GDM1 (cell line): Measurements from ENCODE around the gene JMJD1C.
"Not testable (repeated sequence)": the region's sequence is repeated elsewhere in the genome, so short reads cannot be mapped to it uniquely, and the experiment has no call there.

ENCODE experiments used
- DNase-seq: peaks from one replicate; lab custom pipeline; 2025; lab: John Stamatoyannopoulos, UW

Gene JMJD1C

DNA sequence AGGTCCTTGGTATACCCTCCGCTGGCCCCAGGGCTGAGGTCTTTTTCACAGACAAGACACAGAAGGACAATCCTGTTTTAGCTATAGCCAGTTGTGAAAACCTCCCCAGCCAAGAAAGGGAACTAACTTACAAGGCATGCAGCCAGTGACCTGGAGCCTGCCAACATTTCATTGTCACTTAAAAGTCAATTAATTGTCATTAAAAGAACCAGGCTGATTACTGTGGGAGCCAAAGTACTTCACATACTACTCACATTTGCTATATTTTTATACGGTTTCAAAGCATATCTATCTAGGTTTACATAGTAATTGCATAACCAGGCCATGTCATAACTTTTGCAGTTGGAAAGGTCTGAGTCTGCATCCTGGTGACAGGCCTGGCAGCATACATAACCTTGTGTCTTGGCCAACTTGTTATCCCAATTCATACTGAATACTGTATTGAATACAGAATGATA, 301.6 kb downstream of the JMJD1C start:
- DNase-seq: no peak

DNA sequence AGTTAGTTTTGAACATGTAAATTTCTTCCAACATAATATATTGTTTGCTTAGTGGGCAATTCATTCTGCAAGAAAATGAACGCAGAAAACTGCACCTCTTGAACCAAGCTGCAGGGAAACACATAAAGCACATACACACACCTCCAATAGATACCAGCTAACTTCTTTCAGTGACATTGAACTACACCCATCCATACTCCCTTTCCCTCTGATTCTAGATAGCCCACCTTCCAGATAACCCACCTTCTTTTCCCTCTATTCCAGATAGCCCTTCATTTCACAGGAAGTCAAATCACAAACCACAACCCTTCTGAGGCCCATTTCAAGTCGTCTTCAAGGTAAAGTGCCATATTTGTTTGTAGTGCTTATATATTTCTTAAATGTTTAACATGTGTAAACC, 304.2 kb downstream of the JMJD1C start:
- DNase-seq: no peak

DNA sequence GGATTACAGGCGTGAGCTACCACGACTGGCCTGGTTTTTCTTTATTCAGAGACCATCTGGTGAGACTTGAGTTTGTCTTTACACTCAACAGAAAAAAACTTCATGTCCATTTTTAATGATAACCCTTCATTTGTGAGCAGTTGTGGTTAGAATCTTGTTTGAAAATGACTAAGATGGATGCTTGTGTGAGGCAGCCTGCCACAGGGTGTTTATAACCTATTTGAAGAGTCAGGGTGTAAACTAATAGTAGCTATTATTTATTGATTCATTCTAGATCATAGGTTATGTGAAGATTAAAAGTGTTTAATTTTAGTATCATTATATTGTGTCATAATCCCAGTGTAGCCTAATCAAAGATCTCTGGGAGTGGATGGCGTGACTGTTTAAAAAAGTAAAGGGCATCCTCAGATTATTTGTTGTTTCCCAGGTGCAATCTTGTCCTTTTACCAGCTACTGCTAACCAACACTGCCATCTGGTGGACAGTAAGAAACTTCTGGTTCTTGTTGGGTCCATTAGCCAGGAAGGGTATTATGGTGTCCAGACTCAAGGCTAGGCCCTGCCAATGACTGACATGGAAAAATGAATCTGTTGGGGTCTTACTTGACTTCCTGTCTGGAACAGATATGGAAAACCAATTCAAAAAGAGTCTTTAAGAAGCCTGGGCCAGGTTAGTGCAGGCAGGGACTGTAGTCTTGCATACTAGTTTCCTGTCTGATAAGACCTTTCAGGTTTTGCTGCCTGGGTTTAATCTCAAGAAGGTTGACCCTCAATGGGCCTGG, 307.7 kb downstream of the JMJD1C start:
- DNase-seq: peak; percentile 32

DNA sequence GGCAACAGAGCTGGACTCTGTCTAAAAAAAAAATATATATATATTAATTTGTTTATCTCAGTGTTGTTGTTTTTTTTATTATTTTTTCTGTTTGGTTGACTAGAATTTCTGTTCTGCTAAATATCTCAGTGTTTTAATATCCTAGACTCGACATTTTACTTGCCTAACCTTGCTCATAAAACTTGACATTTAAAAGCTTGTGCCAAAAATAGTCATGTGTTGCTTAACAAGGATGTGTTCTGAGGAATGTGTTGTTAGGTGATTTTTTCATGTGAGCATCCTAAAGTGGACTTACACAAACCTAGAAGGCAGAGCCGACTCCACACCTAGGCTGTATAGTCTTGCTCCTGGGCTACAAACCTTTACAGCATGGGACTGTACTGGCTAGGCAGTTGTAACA, 309.5 kb downstream of the JMJD1C start:
- DNase-seq: no peak

DNA sequence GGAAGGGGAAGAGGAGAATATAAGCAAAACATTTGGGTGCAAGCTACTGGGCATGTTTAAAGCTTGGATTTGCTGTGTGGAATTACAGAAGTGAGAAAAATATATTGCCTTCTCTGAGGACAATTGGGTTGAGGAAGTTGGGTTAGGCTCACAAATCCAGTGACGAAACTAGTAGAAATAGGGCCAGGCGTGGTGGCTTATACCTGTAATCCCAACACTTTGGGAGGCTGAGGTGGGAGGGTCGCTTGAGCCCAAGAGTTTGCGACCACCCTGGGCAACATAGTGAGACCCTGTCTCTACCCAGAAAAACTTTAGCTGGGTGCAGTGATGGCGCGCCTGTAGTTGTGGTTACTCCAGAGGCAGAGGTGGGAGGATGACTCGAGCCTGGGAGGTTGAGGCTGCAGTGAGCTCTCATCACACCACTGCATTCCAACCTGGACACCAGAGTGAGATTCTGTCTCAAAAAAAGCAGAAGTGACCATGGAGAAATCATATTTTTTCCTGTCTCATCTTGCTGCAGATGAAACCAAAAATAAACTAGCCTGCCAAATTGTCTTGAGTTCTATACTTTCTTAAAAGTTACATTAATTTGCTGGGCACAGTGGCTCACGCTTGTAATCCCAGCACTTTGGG, 310.3 kb downstream of the JMJD1C start:
- no peak for DNase-seq

DNA sequence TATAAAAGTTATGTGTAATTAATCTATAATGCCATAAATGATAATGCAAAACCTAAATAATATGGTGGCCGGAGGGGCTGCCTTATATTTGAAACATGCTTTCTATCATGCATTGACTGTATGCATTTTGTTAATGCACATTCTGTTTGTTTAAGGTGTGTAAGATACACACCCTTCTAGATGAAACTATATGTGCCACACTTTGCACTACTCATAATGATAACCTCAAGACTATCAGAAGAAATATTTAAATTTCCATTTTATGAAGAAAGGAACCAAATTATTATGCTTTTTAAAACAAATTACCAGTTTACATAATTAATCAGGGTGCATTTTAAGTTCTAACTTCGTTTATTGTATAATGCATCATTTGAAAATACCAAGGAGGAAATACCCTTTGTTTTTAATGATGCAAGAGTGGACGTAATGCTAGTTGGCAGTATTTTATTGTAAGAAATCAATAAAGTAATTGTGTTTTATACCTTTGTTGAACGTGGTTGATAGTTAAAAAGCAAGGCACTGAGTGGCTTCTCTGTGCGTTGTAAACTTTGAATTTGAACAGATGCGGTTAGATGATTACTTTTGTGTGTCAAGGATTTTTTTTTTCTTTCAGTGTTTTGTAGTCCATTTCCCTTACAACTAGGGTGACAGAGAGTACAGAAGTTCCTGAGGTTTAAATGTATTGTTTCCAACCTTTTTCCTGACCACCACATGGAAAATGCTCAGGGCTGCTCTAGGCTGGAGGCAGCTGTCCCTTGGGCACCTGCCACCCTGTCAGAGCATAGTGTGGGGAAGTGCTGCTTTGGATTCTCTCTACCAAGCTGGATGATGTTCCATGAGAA, 311.0 kb downstream of the JMJD1C start:
- DNase-seq: no peak

DNA sequence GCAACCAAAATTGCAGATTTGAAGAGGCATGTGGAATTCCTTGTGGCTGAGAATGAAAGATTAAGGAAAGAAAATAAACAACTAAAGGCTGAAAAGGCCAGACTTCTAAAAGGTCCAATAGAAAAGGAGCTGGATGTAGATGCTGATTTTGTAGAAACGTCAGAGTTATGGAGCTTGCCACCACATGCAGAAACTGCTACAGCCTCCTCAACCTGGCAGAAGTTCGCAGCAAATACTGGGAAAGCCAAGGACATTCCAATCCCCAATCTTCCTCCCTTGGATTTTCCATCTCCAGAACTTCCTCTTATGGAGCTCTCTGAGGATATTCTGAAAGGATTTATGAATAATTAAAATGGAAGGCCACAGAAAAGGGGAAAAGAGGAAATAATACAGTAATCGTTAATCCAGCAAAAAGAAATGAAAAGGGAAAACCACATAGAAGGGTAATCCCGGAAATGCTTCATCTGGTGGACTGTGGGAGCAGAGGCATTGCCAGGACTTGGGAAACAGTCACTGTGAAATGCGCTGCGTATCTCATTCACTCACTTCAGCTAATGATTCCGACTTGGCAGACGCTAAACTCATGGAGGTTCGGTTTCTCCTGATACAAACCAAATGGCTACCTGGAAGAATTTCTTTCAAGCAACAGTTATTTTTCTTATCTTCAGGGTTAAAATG, 311.8 kb downstream of the JMJD1C start:
- not testable (repeated sequence) for DNase-seq

DNA sequence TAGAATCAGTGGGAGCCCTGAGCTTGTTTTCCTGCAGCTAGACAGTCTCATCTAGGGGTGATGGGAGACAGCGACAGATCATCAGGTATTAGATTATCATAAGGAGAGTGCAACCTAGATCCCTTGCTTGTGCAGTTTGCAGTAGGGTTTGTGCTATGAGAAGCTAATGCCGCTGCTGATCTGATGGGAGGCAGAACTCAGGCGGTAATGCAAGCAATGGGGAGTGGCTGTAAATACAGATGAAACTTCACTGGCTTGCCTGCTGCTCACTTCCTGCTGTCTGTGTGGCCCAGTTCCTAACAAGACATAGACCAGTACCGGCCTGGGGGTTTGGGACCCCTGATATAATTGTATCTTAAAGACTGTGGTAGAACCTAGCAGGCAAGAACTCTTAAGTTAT, 315.0 kb downstream of the JMJD1C start:
- DNase-seq: no peak

DNA sequence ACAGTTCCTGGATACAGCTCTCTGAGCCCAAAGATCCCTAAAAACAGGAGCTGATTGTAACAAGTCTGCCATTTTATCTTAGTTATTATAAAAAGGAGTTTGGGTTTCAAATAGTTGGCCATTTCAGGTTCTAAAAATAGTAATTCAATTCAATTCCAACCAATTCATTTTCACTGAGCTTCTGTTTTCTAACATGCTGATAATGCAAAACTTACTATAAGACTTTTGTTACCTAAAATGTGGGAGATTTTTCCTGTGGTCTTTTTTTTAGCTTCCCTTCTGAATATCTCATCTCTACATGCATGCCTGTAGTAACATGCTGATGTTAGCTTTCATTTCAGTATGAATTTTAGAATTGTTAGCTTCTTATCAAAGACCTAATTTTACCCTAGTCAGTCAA, 319.3 kb downstream of the JMJD1C start:
- no peak for DNase-seq

DNA sequence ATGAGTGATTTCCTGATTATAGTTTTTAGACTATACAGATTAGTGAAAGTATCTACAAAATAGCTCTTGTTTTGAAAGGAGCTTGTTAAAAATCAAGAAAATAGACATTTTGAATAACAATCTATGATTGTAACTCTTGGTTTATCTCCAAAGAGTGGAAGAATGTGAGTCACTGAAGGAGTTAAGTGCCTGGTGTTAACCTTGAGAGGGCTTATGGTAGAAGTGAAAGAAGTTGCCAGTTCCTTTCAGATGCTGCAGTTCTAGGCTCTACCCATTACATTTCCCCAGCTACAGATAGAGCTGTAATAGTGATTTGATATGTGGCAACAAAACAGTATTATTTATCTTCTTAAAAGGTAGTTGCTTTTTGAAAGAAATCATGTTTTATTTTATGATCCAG, 320.0 kb downstream of the JMJD1C start:
- DNase-seq: no peak

DNA sequence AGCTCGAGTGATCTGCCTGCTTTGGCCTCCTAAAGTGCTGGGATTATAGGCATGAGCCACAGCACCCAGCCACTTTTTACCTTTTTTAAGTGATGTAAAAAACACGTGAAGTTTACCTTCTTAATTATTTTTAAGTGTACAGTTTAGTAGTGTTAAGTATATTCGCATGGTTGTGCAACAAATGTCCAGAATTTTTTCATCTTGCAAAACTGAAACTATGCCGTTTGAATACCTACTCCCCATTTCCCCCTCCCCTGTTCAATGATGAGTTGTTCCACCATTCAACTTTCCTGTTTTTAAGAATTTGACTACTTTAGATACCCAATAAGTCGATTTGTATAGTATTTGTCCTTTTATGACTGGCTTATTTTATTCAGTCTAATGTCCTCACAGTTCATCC, 321.8 kb downstream of the JMJD1C start:
- no peak for DNase-seq

DNA sequence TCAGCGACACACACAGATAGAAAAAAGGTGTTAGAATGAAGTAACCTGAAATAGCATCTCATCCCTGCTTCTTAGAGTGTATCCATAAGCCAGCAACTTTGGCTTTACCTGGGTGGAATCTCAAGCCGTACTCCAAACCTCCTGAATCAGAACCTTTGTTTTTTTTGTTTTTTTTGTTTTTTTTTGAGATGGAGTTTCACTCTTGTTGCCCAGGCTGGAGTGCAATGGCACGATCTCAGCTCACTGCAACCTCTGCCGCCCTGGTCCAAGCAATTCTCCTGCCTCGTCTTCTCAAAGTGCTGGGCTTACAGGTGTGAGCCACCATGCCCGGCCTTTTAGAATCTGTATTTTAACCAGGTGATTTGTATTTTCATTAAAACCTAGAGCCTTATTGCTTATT, 323.6 kb downstream of the JMJD1C start:
- no peak for DNase-seq

DNA sequence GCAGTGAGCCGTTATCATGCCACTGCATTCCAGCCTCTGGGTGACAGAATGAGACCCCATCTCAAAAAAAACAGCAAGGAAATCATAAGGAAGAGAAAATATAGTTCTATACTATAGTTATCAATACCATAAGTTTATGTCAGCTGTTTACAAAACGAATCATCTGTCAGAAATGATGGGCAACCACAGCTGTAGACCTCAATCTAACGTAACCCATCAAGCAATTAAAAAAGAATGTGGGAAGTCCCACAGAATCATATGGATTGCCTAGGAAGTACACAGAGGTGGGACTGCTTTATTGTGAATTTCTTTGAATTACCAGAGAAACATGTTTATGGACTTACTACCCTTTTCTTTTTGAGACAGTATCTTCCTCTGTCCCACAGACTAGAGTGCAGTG, 325.7 kb downstream of the JMJD1C start:
- no peak for DNase-seq

DNA sequence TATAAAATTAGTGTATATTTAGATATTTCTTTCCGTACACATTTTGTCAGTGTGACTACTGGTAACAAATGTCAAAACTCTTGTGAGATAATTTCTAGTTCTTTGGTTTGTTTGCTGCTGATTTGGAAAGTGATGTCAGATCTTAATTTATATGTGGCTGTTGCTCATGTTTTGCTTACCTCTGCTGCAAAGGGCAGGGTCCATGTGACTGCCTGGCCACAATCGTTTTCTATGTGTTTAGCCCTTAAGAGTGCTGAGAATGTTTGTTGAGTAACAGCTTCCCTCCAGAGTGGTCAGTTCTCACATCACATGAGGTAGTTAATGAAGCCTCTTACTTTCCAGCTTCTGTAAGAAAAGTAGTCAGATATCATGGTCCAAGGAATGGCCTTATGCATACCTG, 328.5 kb downstream of the JMJD1C start:
- no peak for DNase-seq

DNA sequence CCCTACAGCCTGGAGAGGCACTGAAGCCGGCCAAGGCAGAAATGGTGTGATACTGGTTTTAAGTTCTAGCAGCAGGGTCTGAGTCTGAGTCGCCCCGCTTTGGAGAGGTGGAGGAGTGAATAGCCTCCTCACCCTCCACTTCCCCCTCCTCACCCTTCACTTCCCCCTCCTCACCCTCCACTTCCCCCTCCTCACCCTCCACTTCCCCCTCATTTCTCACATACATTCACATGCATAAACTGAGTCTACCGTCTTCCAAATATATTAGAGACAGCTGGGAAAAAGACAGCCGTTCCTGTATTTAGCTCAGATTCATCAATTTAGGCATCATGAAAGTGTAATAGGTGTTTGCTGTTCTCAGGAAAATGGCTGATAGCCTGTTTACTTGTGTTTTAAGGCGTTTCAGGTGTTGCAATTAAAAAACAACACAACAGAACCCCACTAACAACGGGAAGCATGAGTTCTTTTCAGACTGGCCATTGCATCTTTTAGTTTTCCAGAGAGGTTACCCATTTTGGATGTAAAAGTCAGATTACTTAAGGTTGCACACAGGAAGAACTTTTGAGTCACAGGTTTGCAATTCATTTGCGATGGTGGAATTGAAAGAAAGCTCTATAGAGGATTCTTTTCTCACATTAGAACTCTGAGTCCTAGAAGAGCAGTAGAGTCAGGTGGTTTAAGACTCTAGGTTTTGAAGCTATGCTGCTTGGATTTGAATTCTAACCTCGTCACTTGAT, 331.8 kb downstream of the JMJD1C start:
- DNase-seq: no peak

DNA sequence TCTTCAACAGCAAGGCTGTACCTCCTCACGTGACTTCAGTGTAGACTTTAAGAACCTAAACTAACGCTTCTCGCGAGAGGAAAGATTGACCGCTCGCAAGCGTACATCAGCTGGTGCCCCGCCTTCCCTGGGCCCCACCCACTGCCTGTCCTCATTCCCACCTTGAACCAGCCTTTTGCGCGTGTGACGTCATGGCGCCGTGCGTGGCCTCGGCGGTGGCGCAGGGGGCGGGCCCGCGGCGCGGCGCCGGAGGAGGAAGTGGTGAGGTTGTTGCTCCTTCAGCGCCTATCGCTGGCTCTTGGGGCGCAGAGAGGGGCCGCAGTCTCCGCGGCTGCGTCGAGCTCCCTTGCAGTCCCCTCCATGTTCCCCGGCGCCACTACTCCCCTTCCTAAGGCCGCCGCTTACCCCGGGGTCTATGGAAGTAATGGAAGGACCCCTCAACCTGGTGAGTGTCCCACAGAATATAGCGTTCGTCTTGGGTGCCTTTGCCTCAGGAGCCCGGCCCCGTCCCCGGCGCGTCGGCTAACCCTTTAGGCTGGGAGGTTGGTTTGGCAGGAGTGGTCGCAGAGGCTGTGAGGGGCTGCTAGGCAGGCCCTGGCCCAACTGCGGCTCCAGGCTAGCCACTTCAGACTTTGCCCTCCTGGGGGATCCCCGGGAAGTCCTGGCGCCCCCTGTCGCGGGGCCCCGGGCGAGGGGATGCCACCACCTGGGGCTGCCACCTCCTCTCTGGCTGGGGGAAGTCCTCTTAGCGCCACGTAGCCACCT, 332.5 kb downstream of the JMJD1C start, which contains the start of gene NRBF2:
Gene NRBF2, plus strand, starts transcription at position 273 of the 765 bp plus-strand sequence. Its CDS starts 143 bp downstream, at position 416.
- DNase-seq: peak; percentile 98

DNA sequence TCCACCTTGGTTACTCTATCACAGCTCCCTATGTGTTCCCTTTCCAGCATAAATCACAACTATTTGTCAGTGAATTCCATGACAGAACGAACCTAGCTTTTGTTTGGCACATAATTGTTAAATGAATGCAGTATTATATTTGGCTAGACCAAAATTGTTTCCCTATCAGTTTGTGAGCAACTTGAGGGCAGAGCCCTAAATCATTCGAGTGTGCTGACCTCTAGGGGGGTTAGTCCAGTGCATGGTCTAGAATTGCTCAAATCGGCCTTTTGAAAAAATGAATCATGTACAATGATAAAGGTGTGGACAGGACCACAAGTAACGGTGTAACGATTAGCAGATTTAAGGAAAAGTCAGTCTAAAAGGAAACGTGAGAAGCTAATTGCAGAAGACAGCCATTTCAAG, 333.1 kb downstream of the JMJD1C start:
- DNase-seq: no peak

DNA sequence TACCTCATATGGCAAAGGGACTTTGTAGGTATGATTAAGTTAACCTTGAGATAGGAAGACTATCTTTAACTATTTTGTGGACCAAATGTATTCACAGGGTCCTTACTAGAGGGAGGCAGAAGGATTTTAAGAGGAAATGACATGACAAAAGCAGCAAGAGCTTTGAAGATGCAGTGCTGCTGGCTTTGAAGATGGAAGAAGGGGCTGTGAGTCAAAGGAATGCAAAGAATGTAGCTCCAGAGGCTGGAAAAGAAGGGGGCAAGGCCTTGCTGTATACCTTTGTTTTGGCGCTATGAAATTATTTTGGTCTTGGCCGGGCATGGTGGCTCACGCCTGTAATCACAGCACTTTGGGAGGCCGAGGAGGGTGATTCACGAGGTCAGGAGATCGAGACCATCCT, 335.9 kb downstream of the JMJD1C start:
- no peak for DNase-seq

DNA sequence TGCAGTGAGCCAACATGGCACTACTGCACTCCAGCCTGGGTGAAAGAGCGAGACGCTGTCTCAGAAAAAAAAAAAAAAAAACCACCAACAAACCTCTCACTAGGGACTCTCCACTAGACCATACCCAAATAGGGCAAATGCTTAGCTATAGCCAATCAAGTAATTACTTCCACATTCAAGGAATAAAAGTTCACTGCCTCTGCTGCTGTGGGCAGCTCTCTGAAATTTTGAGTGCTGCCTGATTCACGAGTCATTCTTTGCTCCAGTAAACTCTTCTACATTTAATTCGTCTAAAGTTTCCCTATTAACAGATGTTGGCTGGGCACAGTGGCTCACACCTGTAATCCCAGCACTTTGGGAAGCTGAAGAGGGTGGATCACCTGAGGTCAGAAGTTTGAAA, 337.3 kb downstream of the JMJD1C start:
- DNase-seq: no peak

DNA sequence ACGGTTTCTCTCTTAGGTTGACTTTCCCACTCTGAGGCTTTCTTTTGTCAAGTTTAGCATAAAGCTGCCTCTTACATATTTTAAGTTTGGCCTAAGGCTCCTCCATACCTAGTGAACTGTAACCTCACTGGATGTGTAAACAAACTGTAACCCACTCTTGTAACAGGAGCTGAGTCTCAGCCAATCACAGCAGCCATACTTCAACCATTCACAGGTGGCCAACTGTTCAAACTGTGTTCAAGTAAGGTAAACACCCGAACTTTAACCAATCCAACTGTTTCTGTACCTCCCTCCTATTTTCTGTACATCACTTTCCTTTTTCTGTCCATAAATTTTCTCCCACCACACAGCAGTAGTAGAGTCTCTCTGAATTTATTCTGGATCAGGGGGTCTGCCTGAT, 340.3 kb downstream of the JMJD1C start:
- DNase-seq: no peak
